Activated CD8-positive, alpha-beta memory T cell treated with anti-CD3 and anti-CD28 coated beads, Interleukin-2, amount 10 ng/mL, durations not matched to agents 7 days and 5 days (primary cell): ENCODE measurements around the gene RNU1-1. TPM values are rescaled to one million over a fixed set of nuclear protein-coding genes. Genes with fewer than 3 reads are reported as not detected.
"Not testable (repeated sequence)": the region's sequence is repeated elsewhere in the genome, so short reads cannot be mapped to it uniquely, and the experiment has no call there.

Experiments used
- ATAC-seq: fragments of 150-1000 bp; cut with Tn5 transposase; one replicate; pipeline ENCODE4 v1.10.0; 2021; ENCODE audit warnings: moderate library complexity
- CTCF ChIA-PET: fragments of 350-600 bp; sonication (Branson Sonifier 250); formaldehyde crosslinking; loops from one replicate; lab custom pipeline; 2021; ENCODE audit warnings: antibody characterized with exemption; lab: Charles Lee
- DNase-seq: peaks from one replicate; pipeline ENCODE4 v3.0.0-alpha.2; 2020
- H3K27ac Mint-ChIP-seq: one replicate; pipeline ENCODE4 v1.8.0; 2021; ENCODE audit warnings: mild to moderate bottlenecking, mixed read lengths
- H3K27me3 Mint-ChIP-seq: one replicate; pipeline ENCODE4 v1.8.0; 2021; ENCODE audit warnings: mixed read lengths
- H3K36me3 Mint-ChIP-seq: one replicate; pipeline ENCODE4 v1.8.0; 2021; ENCODE audit warnings: mild to moderate bottlenecking, mixed read lengths
- H3K4me1 Mint-ChIP-seq: one replicate; pipeline ENCODE4 v1.8.0; 2021; ENCODE audit warnings: mixed read lengths
- H3K4me3 Mint-ChIP-seq: one replicate; pipeline ENCODE4 v1.8.0; 2021; ENCODE audit warnings: mild to moderate bottlenecking, moderate library complexity, mixed read lengths
- H3K9me3 Mint-ChIP-seq: one replicate; pipeline ENCODE4 v1.8.0; 2022; ENCODE audit warnings: low read depth, mixed read lengths
- total RNA-seq, 2 experiments: library from RNA; stranded (reverse); gene quantifications; one replicate each; pipeline ENCODE4 v1.2.3, GENCODE V29; 2021

Gene RNU1-1
- total RNA-seq, 2 experiments from 2014 or later: 922 to 3,744 TPM

DNA sequence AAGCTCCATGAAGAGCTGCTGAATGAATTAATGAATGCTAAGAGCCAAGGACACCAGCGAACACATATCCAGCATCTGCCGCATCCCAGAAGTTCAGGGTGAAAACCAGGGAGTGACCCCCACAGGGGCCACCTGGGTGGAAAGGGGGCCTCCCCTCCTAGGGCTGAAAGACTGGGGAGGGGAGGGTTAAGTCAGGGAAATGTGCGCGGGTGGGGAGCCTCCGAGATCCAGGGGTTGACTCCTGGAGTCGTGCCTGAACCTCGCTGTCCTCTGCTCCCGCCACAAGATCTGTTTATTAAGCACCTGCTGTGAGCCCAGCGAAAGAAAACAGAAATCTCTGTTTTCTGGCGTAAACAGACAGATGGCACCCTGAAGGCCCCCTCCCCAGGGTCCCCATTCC, 16.0 kb downstream of the RNU1-1 start:
- ATAC-seq, H3K27ac Mint-ChIP-seq: not testable (repeated sequence)
- peaks cover 17% of the 10 kb centered on the region for H3K4me1 Mint-ChIP-seq

DNA sequence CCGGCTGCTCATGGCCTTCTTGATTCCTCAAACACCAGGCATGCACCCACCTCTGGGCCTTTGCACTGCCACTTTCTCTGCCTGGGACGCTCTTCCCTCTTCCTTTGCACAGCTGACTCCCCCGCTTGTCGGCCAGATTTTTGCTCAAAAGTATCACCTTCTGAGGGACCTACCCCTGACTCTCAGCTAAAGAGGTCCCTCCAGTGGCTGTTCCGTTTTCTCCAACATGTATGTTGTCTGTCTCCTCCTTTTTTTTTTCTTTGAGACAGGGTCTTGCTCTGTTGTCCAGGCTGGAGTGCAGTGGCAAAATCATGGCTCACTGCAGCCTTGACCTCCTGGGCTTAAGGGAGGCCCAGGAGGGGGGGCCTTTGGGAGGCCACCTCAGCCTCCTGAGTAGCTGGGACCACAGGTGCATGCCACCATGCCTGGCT, 16.6 kb downstream of the RNU1-1 start:
- not testable (repeated sequence) for ATAC-seq, H3K27ac Mint-ChIP-seq, H3K36me3 Mint-ChIP-seq, H3K27me3 Mint-ChIP-seq, H3K9me3 Mint-ChIP-seq
- H3K4me3 Mint-ChIP-seq: peak overlapping the region; percentile 67
- peak; percentile 44 for DNase-seq
- peaks cover 21% of the 10 kb centered on the region for H3K4me1 Mint-ChIP-seq
- CTCF ChIA-PET: interaction anchor here (1.1 to 1.4 kb wide), 2 partner anchors 57 to 419 kb away, joined by 3 to 4 read pairs; partner anchors contain the start of gene NECAP2

More for the DNA sequence above, 16.0 kb downstream of the RNU1-1 start:
- not testable (repeated sequence) for H3K27me3 Mint-ChIP-seq, H3K9me3 Mint-ChIP-seq, DNase-seq, H3K36me3 Mint-ChIP-seq
- peak overlapping the region; percentile 67 for H3K4me3 Mint-ChIP-seq
- CTCF ChIA-PET: interaction anchor here (1.1 to 1.4 kb wide), 3 partner anchors 8 to 419 kb away, joined by 3 to 4 read pairs (median 3); partner anchors contain the start of gene NECAP2

- not testable (repeated sequence) for H3K27me3 Mint-ChIP-seq, H3K36me3 Mint-ChIP-seq, H3K4me3 Mint-ChIP-seq, H3K9me3 Mint-ChIP-seq, H3K27ac Mint-ChIP-seq, DNase-seq, ATAC-seq
- CTCF ChIA-PET: interaction anchor here (1.1 kb wide), 1 partner anchor 127 kb away, joined by 3 read pairs; no protein-coding TSS in a partner anchor
- H3K4me1 Mint-ChIP-seq: peaks cover 19% of the 10 kb centered on the region
Observed at GRCh38 chr1:16493731-16494130, 20.4 kb downstream of the RNU1-1 start.

- H3K36me3 Mint-ChIP-seq, H3K9me3 Mint-ChIP-seq, H3K27me3 Mint-ChIP-seq, H3K4me3 Mint-ChIP-seq, H3K27ac Mint-ChIP-seq, CTCF ChIA-PET: not testable (repeated sequence)
- peak; percentile 47 for ATAC-seq
- peaks cover 18% of the 10 kb centered on the region for H3K4me1 Mint-ChIP-seq
- peak; percentile 48 for DNase-seq
Observed at GRCh38 chr1:16492937-16493336, 21.1 kb downstream of the RNU1-1 start.

- peaks cover 11% of the 10 kb centered on the region for H3K4me1 Mint-ChIP-seq
- H3K27ac Mint-ChIP-seq: no peak overlapping the region
- CTCF ChIA-PET: no interaction called here
- H3K27me3 Mint-ChIP-seq: no peaks in the 10 kb centered on the region
- no peak overlapping the region for H3K4me3 Mint-ChIP-seq
- no peaks in the 10 kb centered on the region for H3K36me3 Mint-ChIP-seq
- no peaks in the 10 kb centered on the region for H3K9me3 Mint-ChIP-seq
- DNase-seq (no peak), ATAC-seq (no peak)
Observed at GRCh38 chr1:16491056-16491675, 22.9 kb downstream of the RNU1-1 start.

DNA sequence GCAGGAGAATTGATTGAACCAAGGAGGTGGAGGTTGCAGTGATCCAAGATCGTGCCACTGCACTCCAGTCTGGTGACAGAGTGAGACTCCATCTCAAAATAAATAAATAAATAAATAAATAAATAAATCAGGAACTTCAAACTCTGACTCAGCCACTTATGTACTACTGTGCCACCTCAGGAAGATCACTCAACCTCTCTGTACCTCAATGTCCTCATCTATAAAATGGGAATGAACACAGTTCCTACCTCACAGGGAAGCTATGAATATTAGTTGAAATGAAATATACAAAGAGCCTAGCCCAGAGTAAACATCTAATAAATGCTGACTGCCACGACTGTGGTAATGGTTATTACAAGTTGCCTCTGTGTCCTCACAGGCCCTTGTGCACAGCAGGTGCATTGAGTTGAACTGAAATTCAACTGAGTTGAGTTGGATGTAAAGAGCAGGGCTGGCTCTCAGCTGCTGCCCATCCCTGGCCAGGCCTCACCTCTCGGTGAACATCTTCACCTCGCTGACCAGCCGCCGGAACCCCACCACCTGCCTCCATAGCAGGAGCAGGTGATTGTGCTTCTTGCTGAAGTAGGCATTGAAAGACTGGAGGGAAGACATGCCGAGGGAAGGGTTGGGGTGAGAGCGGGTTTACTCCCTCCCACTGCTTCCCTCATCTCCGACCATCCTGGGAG, 24.7 kb downstream of the RNU1-1 start:
- H3K4me1 Mint-ChIP-seq: peaks cover 11% of the 10 kb centered on the region
- ATAC-seq, H3K4me3 Mint-ChIP-seq, H3K9me3 Mint-ChIP-seq, DNase-seq, CTCF ChIA-PET, H3K27ac Mint-ChIP-seq, H3K36me3 Mint-ChIP-seq, H3K27me3 Mint-ChIP-seq: not testable (repeated sequence)

DNA sequence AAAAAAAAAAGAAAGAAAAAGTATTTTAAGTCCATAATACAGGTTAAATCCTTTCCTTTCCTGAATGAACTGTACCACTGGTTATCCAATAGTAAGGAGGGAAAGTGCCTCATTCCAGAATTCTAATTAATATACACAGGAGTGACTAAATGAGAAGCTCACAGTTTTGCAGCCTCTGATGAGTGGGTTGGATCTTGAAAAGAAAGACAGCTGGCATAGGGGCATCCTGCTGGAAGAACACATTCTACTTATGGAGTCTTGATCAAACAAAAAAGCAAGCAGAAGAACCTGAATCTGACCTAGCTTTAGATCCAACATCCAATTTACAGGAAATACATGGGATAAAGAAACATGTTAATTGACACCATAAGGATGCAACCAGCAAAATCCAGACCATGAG, 27.1 kb downstream of the RNU1-1 start:
- DNase-seq: not testable (repeated sequence)

DNA sequence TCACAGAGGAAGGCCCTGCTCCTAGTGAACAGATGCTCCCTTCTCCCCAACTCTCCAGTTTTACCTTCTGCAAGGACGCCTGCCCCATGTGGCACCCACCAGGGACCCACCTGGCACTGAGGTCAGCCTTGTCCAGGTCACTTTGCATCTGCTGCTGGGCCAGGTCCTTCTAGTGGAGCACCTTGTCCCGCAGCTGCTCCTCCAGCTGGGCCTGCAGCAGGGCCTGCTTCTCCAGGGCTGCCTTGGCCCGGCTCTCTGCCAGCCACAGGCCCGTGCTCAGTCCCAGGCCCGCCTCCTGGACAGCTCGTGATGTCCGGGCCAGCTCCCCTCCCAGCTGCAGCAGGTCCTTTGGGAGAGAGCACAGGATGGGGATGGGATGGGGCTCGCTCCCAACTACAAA, 27.8 kb downstream of the RNU1-1 start:
- H3K27me3 Mint-ChIP-seq, H3K27ac Mint-ChIP-seq, H3K9me3 Mint-ChIP-seq, DNase-seq, H3K4me3 Mint-ChIP-seq, H3K36me3 Mint-ChIP-seq, H3K4me1 Mint-ChIP-seq, ATAC-seq, CTCF ChIA-PET: not testable (repeated sequence)

More for the DNA sequence above, 27.1 kb downstream of the RNU1-1 start:
- CTCF ChIA-PET, ATAC-seq, H3K4me3 Mint-ChIP-seq, H3K4me1 Mint-ChIP-seq, H3K27me3 Mint-ChIP-seq, H3K27ac Mint-ChIP-seq, H3K9me3 Mint-ChIP-seq, H3K36me3 Mint-ChIP-seq: not testable (repeated sequence)

DNA sequence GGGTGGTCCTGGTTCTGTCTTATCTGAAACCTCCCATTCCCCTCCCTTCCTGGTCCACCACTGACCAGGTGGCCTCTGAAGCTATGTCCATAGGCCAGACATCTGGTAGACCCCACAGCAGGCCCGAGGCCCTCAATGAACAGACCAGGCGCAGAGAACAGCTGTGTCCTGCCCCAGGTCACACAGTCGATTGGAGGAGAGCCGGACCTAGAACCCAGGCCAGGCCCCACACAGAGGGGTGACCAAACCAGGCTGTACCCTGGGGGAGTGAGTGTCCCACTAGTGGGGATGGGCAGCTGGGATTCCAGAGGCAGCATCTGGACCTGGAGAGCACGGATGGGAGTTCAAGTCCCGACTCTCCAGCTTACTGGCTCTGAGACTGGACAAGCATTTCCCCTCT, 29.2 kb downstream of the RNU1-1 start:
- CTCF ChIA-PET: no interaction called here

GRCh38 chr1:16484501-16484835, 29.6 kb downstream of the RNU1-1 start:
- H3K27me3 Mint-ChIP-seq: no peaks in the 10 kb centered on the region
- CTCF ChIA-PET: no interaction called here
- no peak overlapping the region for H3K27ac Mint-ChIP-seq
- no peaks in the 10 kb centered on the region for H3K4me1 Mint-ChIP-seq
- H3K4me3 Mint-ChIP-seq: no peak overlapping the region
- DNase-seq: no peak
- H3K9me3 Mint-ChIP-seq: no peaks in the 10 kb centered on the region
- no peaks in the 10 kb centered on the region for H3K36me3 Mint-ChIP-seq
- ATAC-seq: no peak

More for the DNA sequence above, 29.2 kb downstream of the RNU1-1 start:
- ATAC-seq (no peak), DNase-seq (no peak)
- H3K9me3 Mint-ChIP-seq: no peaks in the 10 kb centered on the region
- H3K27me3 Mint-ChIP-seq: no peaks in the 10 kb centered on the region
- no peaks in the 10 kb centered on the region for H3K4me1 Mint-ChIP-seq
- no peak overlapping the region for H3K4me3 Mint-ChIP-seq
- H3K27ac Mint-ChIP-seq: no peak overlapping the region
- no peaks in the 10 kb centered on the region for H3K36me3 Mint-ChIP-seq

GRCh38 chr1:16483639-16484500, 30.2 kb downstream of the RNU1-1 start:
- DNase-seq, H3K27me3 Mint-ChIP-seq, H3K36me3 Mint-ChIP-seq, ATAC-seq, H3K9me3 Mint-ChIP-seq, CTCF ChIA-PET, H3K4me3 Mint-ChIP-seq, H3K27ac Mint-ChIP-seq, H3K4me1 Mint-ChIP-seq: not testable (repeated sequence)

DNA sequence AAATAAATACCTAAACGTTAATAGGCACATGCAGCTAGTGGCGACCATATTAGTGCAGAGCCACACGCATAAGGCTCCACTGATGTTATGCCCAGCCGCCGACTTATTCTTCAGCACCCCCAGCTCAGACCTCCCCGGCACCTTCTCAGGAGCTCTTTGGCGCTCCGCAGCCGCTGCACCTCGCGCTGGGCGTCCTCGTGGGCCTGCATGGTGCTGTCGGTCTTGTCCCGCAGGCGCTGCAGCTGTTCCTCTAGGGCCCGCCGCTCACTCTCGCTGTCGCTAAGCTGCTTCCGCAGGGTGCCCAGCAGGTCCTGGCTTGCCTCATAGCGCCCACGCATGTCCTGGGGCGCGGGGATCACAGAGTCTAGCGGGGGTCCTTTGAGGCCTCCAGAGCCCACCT, 30.9 kb downstream of the RNU1-1 start:
- CTCF ChIA-PET, ATAC-seq, H3K27ac Mint-ChIP-seq, H3K36me3 Mint-ChIP-seq, H3K9me3 Mint-ChIP-seq, H3K4me3 Mint-ChIP-seq, H3K27me3 Mint-ChIP-seq, H3K4me1 Mint-ChIP-seq, DNase-seq: not testable (repeated sequence)

DNA sequence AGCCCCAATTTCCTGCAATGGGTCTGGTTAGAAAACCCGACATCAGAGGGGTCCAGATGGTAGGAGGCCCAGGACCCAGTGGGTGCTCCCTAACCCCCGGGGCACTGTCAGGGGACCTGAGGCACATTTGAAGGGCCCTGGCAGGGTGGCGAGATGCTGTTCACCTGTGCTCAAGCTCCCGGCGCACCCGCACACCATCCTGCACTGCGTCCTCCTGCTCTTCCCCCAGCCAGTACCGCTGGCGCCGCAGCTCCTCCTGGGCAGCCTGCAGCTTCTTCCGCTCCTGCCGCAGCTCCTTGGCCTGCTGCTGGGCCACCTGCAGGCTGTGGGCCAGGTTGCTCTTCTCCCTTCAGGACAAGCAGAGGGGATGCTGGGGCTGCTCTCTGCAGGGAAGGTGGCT, 36.0 kb downstream of the RNU1-1 start:
- H3K4me3 Mint-ChIP-seq: no peak overlapping the region
- peaks cover 1% of the 10 kb centered on the region for H3K36me3 Mint-ChIP-seq
- no peak overlapping the region for H3K27ac Mint-ChIP-seq
- ATAC-seq (no peak), DNase-seq (no peak)
- no peaks in the 10 kb centered on the region for H3K27me3 Mint-ChIP-seq
- CTCF ChIA-PET: no interaction called here
- H3K4me1 Mint-ChIP-seq: no peaks in the 10 kb centered on the region
- no peaks in the 10 kb centered on the region for H3K9me3 Mint-ChIP-seq
